ENCODE measurements around the gene NAT8.
A peak's percentile ranks its signal among the peaks of the same experiment; 100 is the strongest.
"Not testable (repeated sequence)": the region's sequence is repeated elsewhere in the genome, so short reads cannot be mapped to it uniquely, and the experiment has no call there.

The NAT8 gene, protein sequence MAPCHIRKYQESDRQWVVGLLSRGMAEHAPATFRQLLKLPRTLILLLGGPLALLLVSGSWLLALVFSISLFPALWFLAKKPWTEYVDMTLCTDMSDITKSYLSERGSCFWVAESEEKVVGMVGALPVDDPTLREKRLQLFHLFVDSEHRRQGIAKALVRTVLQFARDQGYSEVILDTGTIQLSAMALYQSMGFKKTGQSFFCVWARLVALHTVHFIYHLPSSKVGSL

DNA sequence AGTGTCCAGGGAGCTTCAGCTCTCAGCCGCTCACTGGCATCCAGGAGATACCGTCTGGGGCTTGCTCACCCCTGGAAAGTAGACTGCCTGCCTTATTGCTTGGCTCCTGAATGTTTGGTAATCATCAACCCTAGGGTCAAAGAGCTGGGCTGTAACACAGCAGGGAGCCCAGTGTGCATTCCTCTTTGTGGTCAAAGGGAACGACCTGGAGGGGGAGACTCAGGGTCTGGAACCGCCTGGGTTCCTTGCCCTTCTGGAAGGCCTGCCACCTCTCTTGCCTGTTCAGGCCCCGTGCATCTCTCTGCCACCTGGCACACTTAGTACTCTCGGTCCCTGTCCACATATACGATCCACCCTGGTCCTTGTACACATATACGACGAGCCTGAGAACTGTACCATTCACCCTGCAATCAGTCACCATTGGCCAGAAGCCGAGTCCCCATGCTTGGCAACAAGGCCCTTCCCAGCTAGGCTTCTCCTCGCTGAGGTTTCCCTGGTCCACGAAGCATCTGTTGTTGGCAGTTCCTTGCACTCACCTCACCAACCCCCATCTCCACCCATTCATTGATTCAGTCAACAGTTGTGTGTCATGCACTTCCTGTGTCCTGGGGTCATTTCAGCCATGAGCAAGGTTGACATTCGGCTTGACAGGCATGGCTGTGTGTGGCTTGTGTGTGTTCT, at the start of gene NAT8:
TSS of gene NAT8 (minus strand) at position 85 of the 681 bp plus-strand sequence. CDS start 794 bp downstream, outside the sequence.
- peak; percentile 12 for DNase-seq

DNA sequence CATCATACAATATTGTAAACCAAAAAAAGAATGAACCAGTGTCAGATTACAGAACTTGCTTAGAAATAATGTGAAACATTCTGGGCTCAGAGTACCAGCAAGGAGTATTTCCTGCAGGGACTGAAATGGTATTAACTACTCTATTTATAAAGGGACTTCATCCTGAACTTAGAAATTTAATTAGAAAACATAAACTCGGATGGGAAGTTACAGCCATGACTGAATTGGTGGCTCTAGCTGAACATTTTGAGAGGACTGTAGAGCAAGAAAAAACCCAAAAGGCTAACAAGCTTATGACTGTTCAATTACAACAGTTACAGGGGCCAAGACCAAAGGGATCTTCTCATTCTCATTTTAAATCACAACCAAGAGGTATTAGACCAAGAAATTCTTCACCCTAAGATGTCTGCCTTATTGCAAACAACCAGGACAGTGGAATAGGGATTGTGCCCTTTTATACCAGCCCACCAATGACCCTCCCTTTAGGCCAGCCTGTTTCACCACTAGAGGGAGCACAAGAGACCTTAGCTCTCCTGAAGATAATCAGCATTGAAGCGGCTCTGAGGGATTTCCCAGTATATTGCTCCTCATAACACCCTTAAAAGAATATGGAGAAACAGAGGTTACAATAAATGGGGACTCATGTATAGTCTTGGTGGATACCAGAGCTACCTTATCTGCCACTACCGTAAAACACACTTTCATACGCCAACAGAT, 48.3 kb upstream of the NAT8 start:
- DNase-seq = peak; percentile 66

DNA sequence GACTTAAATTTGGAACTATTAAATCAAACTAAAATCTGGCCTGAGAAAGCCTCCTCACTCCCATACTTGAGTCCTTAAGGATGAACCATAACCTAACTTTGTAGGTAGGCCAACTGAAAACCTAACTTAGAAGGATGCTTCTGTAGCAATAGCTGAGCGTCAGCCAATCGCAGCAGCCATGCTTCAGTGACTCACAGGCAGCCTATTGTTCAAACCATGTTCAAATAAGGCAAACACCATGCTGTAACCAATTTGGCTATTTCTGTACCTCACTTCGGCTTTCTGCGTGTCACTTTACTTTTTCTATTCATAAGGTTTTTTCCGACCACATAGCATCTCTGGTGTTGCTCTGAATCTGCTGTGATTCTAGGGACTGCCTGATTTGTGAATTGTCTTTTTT, 46.3 kb upstream of the NAT8 start:
- not testable (repeated sequence) for DNase-seq

DNA sequence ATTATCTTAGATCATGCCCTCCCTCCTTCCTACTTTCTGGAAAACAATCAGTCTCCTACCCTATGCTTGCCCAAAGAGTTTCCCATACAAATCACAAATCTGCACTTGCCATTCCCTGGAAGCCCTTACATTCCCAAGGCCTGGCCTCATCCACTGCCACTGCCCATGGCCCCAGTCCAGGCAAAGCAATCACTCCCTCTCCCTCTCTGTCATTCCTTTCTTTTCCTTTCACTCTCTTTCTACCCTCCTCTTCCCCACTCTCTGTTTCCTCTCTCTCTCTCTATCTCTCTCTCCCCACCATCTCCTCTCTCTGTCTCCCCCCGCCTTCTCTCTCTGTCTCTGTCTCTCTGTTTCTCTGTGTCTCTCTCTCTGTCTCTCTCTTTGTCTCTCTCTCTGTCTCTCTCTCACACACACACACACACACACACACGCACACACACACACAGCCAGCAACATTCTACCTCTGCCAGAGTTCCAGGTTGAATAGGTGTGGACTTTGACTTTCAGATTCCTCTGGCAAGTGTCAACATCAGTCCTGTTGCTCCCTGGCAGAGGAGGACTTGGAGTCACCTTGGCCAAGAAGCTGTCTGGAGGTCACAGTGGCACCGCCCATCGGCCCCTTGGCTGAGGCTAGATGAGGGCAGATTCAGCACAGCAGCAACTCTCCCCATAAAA, 43.7 kb upstream of the NAT8 start:
- DNase-seq = no peak

DNA sequence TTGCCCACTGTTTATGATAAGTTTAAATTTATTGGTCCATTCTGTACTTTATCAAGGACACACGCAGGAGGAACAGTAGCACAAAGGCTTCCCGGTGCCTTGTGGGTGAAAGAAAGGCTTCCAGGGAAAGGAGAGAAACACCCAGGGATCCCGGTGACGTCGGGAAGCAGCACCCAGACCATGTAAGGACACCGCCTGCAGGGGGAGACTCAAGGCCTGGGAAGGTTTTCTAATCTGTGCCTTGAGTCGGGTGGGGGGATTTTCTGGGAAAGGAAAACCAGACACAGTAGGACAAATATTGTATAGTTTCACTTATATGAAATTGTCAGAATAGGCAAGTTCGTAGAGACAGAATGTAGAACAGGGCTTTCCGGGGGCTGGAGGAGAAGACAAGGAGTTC, 42.7 kb upstream of the NAT8 start:
- peak; percentile 6 for DNase-seq

DNA sequence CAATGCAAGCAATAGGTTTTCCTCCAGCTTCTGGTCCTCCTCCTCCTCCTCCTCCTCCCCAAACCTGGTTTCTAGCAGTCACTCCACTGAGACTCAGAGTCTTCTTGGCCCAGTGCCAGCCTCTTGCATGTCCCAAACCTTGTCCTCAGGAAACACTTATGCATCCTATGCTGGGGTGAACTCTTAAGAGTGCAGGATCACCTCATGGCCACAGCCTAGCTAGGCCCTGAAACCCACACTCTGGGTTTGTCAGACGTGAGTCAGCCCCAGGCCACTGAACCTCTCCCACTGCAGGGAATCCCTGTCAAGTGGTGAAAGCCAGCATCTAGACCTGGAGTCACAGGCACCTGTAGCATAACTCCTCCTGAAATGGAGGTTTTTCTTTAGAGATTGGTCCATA, 42.1 kb upstream of the NAT8 start:
- not testable (repeated sequence) for DNase-seq

DNA sequence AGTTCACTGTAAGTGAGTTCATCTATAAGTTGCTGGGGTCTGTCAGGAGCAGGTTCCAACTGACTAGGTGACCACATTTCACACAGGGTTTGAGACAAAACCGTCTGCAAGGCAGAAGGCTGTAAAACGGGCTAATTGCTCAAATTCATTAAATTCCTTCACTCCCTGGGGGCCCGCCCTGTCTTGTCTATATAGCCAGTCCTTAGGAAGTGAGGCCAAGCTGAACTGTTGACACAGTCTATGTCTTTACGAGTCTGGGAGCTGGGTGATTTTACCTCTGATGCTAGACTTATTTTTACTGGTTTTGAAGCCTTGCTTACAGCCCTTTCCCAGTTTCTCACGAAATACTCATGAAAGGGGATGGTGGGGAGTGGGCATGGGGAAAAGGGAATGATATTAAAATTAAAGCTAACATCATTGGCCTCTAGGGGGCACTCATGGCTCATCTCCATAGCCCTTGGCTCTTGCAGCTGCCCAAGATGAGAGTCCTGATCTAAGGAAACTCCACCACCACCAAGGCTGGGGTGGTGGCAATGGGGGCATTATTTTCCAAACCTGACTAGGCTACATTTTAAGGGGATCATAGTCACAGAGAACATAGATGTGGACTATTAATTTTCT, 37.8 kb upstream of the NAT8 start:
- peak; percentile 60 for DNase-seq

DNA sequence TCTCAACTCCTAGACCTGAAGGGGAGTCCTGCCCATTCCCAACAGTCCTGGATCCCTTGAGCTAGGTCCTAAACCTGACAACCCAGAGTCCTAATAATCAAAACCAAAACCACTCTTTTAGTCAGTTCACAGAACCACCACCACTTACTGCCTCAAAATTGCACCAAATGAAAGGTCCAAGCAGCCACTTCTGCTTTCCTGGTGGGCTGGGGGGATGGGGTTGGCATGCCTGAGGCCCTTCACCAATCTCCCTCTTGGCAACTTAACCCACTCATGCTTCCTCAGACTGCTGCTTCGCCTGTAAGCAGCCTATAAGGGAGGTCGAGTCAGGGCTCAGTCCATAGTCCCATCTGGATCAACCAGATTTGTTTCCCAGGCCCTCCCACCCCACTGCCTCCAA, 37.0 kb upstream of the NAT8 start:
- DNase-seq = not testable (repeated sequence)

DNA sequence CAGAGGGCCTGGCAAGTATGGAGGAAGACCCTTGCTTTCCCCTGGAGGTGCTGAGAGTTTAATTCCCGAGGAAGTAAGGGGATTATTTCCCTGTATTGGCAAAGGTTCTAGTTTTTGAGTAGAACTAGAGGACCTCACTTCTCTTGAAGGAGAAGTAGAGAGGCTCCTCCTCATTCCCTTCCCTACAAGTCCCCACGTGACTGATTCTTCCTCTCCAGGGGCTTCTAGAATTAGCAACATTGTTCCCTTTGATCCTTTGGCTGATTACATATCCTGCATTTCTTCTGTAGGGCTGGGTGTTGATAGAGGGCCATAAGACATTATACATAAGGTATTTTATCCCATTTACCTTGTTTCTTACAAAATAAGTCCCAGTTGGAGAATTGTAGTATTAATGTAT, 35.8 kb upstream of the NAT8 start:
- DNase-seq = not testable (repeated sequence)

DNA sequence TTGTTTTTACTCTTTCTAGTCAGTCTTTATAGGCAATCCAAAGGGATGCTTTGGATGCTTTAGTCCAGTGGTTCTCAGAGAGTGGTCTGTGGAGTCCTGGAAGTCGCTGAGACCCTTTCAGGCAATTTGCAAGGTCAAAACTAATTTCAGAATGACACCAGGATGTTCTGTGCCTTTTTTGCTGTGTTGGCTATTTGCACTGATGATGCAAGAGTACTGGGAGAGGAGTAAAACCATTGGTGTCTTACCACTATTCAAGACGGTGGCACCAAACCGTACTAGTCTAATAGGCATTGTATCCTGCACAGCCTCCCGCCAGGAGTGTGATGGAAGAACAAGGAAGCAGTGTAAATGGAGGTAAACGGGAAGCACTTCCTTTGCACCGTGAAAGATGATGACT, 34.0 kb upstream of the NAT8 start:
- DNase-seq = not testable (repeated sequence)

DNA sequence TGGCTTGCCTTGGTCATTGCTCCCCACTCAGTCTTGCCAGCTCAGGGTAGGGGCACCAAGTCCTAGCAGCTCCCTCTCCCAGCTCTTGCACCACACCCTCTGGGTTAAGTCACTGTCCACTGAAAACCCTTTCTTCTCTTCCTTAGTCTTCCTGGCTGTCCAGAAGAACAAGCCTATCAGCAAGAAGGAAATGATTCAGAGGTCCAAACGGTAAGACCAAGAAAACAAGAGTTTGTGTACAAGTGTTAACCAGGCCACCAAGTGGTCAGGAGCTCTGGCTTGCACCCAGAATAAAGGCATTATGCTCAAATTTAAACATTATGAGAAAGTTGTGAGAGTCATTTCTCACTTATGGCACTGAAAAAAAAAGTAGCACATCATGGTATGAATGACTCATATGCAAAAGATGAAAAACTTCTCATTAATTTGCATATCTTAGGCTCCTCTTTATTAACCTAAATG, 32.5 kb upstream of the NAT8 start:
- not testable (repeated sequence) for DNase-seq

DNA sequence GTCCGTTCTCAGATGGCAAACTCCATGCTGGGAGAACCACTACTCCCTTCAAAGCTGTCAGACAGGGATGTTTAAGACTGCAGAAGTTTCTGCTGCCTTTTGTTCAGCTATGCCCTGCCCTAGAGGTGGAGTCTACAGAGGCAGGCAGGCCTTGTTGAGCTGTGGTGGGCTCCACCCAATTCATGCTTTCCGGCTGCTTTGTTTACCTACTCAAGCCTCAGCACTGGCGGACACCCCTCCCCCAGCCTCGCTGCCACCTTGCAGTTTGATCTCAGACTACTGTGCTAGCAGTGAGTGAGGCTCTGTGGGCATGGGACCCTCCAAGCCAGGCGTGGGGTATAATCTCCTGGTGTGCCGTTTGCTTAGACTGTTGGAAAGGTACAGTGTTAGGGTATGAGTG, 27.8 kb upstream of the NAT8 start:
- DNase-seq = not testable (repeated sequence)

DNA sequence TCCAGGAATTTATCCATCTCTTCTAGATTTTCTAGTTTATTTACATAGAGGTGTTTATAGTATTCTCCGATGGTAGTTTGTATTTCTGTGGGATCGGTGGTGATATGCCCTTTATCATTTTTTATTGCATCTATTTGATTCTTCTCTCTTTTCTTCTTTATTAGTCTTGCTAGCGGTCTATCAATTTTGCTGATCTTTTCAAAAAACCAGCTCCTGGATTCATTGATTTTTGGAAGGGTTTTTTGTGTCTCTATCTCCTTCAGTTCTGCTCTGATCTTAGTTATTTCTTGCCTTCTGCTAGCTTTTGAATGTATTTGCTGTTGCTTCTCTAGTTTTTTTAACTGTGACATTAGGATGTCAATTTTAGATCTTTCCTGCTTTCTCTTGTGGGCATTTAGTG, 25.0 kb upstream of the NAT8 start:
- DNase-seq = not testable (repeated sequence)

DNA sequence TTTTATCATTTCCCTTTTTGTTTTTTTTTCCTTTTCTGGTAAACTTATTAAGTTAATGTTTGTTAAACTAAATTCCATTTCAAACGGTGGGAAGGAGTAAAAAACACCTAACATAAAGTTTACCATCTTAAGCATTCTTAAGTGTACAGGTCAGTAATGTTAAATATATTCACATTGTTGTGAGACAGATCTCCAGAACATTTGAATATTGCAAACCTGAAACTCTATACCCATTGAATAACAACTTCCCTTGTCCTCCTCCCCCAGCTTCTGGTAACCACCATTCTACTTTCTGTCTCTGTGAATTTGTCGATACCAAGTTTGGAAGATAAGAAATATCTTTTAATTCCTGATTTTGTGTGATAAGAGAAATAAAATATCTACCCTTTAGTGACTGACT, 12.0 kb upstream of the NAT8 start:
- DNase-seq = no peak

DNA sequence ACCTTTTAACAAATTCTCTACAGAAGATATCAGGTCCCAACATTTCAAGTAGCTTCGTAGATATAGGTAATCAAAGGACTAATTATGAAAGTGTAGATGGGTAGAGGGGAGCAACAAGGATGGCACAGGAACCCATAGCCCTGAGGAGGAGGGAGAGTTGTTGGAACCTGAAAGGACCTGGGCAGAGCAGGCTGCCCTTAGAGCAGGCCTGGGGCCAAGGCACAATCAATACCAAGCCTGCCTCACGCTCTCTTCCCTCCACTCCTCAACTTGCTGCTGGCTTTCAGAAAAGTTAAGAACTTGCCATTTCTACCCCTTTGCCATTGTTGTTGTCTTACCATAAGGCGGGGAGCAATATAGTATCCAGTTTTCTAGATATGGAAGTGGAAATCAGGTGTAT, 10.1 kb upstream of the NAT8 start:
- no peak for DNase-seq

DNA sequence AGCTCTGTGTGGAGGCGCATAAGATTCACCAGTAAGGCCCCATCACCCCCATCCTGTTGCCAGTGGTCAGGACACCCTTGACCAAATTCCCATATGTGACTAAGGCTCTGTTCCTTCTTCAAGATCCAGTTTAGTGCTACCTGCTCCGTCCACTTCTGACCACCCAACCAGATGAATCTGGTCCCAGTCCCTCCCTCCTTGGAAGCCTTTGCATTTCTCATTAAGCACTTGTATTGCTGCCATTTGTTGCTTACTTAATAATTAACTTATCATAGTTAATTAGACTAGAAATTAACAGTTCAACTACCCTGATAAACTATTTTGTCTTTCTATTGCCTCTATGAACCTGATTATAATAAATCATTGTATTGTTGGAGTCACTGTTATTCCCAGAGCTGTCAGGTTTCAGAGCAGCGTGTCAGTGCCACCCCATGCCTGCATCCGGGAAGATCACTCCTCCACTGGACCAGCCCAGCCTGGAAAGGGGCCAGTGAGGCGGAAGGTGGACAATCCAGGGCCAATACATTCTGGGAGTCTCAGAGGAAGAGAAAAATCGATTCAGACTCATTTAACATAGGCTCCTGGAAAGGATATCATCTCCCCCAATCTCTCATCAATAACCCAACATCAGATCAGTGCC, 9.5 kb upstream of the NAT8 start:
- DNase-seq = no peak

DNA sequence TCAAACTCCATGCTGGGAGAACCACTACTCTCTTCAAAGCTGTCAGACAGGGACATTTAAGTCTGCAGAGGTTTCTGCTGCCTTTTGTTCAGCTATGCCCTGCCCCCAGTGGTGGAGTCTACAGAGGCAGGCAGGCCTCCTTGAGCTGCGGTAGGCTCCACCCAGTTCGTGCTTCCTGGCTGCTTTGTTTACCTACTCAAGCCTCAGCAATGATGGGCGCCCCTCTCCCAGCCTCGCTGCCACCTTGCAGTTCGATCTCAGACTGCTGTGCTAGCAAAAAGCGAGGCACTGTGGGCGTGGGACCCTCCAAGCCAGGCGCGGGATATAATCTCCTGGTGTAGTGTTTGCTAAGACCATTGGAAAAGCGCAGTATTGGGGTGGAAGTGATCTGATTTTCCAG, 5.5 kb upstream of the NAT8 start:
- peak; percentile 16 for DNase-seq

DNA sequence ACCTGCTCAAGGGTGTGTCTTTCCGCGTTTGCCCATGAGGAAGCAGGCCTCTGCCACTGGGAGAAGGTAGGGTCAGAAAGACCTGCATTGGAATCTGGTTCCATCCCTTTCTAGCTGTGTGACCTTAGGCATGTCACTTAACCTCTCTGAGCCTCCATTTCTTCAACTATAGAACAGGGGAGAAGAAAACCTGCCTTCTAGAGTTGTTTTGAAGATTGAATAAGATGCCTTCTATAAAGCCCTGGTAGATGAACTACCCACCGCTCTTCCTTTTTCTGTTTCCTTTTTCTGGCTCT, 507 bp downstream of the NAT8 start:
- DNase-seq = no peak

DNA sequence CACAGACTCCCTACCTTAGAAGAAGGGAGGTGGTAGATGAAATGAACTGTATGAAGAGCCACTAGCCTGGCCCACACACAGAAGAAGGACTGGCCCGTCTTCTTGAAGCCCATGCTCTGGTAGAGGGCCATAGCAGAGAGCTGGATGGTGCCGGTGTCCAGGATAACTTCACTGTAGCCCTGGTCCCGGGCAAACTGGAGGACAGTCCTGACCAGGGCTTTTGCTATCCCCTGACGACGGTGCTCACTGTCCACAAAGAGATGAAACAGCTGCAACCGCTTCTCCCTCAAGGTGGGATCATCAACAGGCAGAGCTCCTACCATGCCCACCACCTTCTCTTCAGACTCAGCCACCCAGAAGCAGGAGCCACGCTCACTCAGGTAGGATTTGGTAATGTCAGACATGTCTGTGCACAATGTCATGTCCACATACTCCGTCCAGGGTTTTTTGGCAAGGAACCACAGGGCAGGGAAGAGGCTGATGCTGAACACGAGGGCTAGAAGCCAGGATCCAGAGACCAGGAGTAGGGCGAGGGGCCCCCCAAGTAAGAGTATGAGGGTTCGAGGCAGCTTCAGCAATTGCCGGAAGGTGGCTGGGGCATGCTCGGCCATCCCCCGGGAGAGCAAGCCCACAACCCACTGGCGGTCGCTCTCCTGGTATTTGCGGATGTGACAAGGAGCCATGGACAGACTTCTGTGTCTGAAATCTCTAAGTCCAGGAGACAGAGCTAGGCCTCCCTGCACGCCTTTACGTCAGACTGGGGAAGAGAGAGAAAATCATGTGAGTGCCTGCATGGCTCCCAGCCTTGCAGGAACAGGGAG, 1.1 kb downstream of the NAT8 start:
- DNase-seq = no peak

DNA sequence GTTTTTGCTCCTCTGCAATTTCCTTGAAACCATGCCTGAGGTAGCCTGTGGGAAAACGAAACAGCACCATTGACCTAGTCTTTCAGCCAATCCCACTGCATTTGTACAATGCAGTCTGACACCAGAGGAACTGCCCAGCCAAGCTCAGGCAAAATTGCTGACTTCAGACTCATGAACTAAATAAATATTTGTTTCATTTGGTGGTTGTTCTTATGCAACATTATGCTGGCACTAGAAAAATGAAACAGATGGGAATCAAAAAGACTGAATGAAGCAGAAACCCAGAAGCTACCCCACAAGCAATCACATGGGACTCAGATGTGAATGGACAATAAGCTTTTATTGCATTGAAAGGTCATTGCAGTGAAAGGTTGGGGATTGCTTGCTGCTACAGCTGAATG, 1.7 kb downstream of the NAT8 start:
- DNase-seq = peak; percentile 8

DNA sequence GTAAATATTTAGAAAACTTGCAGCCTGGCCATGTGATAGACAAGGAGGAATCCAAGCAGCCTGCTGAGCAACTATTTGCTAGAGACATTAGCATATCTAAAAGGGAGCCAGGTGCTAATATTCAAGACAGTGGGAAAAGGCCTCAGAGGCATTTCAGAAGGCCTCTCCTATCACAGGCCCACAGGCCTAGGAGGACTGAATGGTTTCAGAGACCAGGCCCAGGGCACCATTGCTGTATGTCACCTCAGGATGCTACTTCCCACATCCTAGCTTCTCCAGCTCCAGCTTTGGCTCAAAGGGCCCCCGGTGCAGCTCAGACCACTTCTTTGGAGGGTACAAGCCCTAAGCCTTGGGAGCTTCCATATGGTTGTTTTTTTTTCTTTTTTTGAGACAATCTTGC, 3.8 kb downstream of the NAT8 start:
- DNase-seq = no peak

DNA sequence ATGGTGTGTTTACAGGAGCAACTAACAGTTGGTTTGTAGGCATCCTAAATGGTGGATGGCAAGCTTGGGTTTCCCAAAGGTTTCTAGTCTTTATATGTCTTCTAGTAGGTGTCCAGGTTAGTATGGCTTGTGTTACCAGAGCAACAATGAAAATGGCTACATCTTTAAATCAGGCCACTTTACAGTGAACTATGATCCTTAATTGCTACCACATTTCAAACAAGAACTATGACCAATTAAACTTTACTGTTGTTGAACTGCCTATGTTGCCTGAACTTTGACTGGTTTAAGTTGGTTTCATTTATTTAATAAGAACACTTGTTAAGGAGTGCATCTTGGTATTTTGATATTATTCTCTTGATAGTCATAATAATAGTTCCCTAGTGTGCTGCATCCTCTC, 5.2 kb downstream of the NAT8 start:
- DNase-seq = not testable (repeated sequence)

Measured in DMS53 (cell line).